PC-9 (cell line): ENCODE measurements around the gene POMGNT1.

ENCODE experiments used
- EZH2 ChIP-seq: fragments of 200-600 bp; sonication (generic); IDR thresholded peaks from 2 replicates; pipeline ENCODE4 v1.8.0; 2017; ENCODE audit warnings: antibody characterized with exemption, low read depth
- TF ChIP-seq, protein P1 (sequence below): fragments of 200-600 bp; sonication (generic); conservative IDR thresholded peaks from 2 replicates; pipeline ENCODE4 v1.6.1; 2017; ENCODE audit warnings: mixed run types, antibody characterized with exemption, mild to moderate bottlenecking, moderate library complexity

DNA sequence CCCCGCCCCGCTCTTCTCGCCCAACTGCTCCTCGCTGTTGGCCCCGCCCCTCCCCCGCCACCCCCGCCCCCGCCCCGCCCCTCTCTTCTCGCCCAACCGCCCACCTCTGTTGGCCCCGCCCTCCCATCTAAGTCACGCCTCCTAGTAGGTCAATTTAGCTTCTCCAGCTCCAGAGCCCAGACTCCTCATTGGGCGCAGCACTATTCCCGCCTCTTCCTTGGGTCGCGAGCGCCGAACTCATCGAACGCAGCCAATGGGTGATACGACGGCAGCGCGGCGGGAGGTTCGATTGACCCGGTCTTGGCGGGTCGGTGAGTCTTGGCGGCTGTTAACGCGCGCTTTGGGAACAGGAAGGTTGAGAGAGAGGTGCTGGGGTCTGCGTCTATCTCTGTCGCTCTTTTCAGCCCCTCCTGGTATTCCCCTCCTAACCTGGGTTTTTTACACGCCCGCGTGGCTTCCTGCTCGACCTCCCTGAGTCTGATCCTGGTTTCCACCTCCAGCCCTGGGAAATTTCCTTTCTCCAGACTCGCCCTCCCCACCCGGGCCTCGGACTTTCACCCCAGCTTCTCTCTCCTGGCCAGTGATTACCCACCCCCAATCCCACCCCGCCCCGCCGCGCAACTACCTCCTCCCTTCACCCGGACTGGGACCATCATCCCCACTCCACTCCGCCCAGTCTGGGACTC, 49.3 kb upstream of the POMGNT1 start, which contains the start of gene RAD54L:
- TF ChIP-seq EZH2: no peak
- TF ChIP-seq, protein P1, sequence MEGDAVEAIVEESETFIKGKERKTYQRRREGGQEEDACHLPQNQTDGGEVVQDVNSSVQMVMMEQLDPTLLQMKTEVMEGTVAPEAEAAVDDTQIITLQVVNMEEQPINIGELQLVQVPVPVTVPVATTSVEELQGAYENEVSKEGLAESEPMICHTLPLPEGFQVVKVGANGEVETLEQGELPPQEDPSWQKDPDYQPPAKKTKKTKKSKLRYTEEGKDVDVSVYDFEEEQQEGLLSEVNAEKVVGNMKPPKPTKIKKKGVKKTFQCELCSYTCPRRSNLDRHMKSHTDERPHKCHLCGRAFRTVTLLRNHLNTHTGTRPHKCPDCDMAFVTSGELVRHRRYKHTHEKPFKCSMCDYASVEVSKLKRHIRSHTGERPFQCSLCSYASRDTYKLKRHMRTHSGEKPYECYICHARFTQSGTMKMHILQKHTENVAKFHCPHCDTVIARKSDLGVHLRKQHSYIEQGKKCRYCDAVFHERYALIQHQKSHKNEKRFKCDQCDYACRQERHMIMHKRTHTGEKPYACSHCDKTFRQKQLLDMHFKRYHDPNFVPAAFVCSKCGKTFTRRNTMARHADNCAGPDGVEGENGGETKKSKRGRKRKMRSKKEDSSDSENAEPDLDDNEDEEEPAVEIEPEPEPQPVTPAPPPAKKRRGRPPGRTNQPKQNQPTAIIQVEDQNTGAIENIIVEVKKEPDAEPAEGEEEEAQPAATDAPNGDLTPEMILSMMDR: no peak
